HepG2 (cell line): Measurements from ENCODE around the gene ZNF804B. TPM values are rescaled to one million over a fixed set of nuclear protein-coding genes. Genes with fewer than 3 reads are reported as not detected.

Source experiments
- ATAC-seq: fragments of 200-7000 bp; cut with Tn5 transposase; 3 replicates; pipeline ENCODE4 v1.9.1; 2020; ENCODE audit warnings: mild to moderate bottlenecking, moderate library complexity
- BruUV-seq: library from RNA; stranded (reverse); fragments of 400-500 nt; replicated peaks from 2 replicates; lab custom pipeline; 2021; lab: Mats Ljungman, UMichigan
- CTCF ChIA-PET: fragments of 300-600 bp; formaldehyde crosslinking; extraction: SDS; loops from one replicate; lab custom pipeline; 2021; ENCODE audit warnings: low total read pairs, inconsistent platforms, low intra/inter-chr PET ratio; lab: Yijun Ruan, JAX
- POLR2A ChIA-PET: fragments of 350-600 bp; sonication (Branson Sonifier 250); formaldehyde crosslinking; loops from one replicate; lab custom pipeline; 2020; ENCODE audit warnings: antibody characterized with exemption, inconsistent platforms; lab: Yijun Ruan, JAX
- DNase-seq: peaks from one replicate; pipeline ENCODE4 v3.0.0-alpha.2; 2015; ENCODE audit warnings: low spot score
- FAIRE-seq: peaks from 3 replicates; lab custom pipeline; 2011; peaks lifted over from hg19 to GRCh38; lab: Jason Lieb, UNC
- H2AFZ ChIP-seq: one replicate; pipeline ENCODE4 v1.6.1; 2011; ENCODE audit warnings: low read length, inconsistent platforms
- H3K27ac ChIP-seq: fragments of 300-600 bp; 3 replicates; pipeline ENCODE4 v1.8.0; 2011; ENCODE audit warnings: mixed run types, mild to moderate bottlenecking, mixed read lengths, low read length, inconsistent platforms; ENCODE audit not compliant: insufficient read depth; ENCODE audit errors: extremely low read length
- H3K27me3 ChIP-seq, 2 experiments: fragments of 200-600 bp in 1 of 2; 2 replicates in 1 of 2; 3 replicates in 1 of 2; pipeline versions ENCODE4 v1.6.0 to v1.8.0; 2011; ENCODE audit warnings: low read length in 2 of 2, mild to moderate bottlenecking in 2 of 2, moderate library complexity in 2 of 2, inconsistent platforms in 1 of 2; ENCODE audit not compliant: insufficient read depth in 2 of 2, control insufficient read depth in 1 of 2
- H3K36me3 ChIP-seq, 2 experiments: fragments of 200-600 bp in 1 of 2; replicated peaks in 1 of 2; 2 replicates in 1 of 2; 3 replicates in 1 of 2; pipeline versions ENCODE4 v1.5.1 to v1.8.0; 2011; ENCODE audit warnings: low read length in 2 of 2, inconsistent platforms in 1 of 2; ENCODE audit not compliant: insufficient read depth in 2 of 2, control insufficient read depth in 1 of 2
- H3K4me1 ChIP-seq: 2 replicates; pipeline ENCODE4 v1.5.1; 2012; ENCODE audit warnings: low read length, inconsistent platforms; ENCODE audit not compliant: insufficient read depth
- H3K4me2 ChIP-seq: 2 replicates; pipeline ENCODE4 v1.6.0; 2011; ENCODE audit warnings: low read depth, low read length, inconsistent platforms
- H3K4me3 ChIP-seq, 3 experiments: fragments of 200-600 bp in 1 of 3; sonication (generic), shearing (Covaris generic) in 1 of 3; replicated peaks in 1 of 3; 2 replicates each; pipeline ENCODE4 v1.5.1; 2011 to 2016; ENCODE audit warnings: low read length in 3 of 3, inconsistent platforms in 2 of 3, low read depth in 2 of 3, mild to moderate bottlenecking in 2 of 3, control low read depth in 1 of 3, mixed read lengths in 1 of 3; ENCODE audit not compliant: insufficient read depth in 1 of 3
- H3K79me2 ChIP-seq: one replicate; pipeline ENCODE4 v1.6.1; 2011; ENCODE audit warnings: low read length, inconsistent platforms; ENCODE audit not compliant: insufficient read depth
- H3K9ac ChIP-seq: 2 replicates; pipeline ENCODE4 v1.6.0; 2011; ENCODE audit warnings: mild to moderate bottlenecking, low read depth, low read length, inconsistent platforms; ENCODE audit not compliant: insufficient read depth
- H3K9me3 ChIP-seq: 2 replicates; pipeline ENCODE4 v1.5.1; 2012; ENCODE audit warnings: mild to moderate bottlenecking, low read length
- H4K20me1 ChIP-seq: 2 replicates; pipeline ENCODE4 v1.6.0; 2011; ENCODE audit warnings: inconsistent platforms, mild to moderate bottlenecking, low read length, moderate library complexity; ENCODE audit not compliant: insufficient read depth
- CBFB ChIP-seq: sonication (generic); formaldehyde crosslinking; IDR thresholded peaks from 2 replicates; pipeline ENCODE4 v1.4.0; 2020; ENCODE audit warnings: missing genetic modification reagents
- IKZF4 ChIP-seq: sonication (generic); formaldehyde crosslinking; IDR thresholded peaks from 2 replicates; pipeline ENCODE4 v1.5.1; 2020; ENCODE audit warnings: borderline replicate concordance, mild to moderate bottlenecking, low read depth, missing genetic modification reagents; ENCODE audit errors: not compliant biosample characterization
- SRSF9 ChIP-seq: fragments of 200-400 bp; formaldehyde crosslinking; IDR thresholded peaks from 2 replicates; pipeline ENCODE4 v1.6.1; 2018; ENCODE audit warnings: borderline replicate concordance, mild to moderate bottlenecking, low read depth, low read length; ENCODE audit not compliant: insufficient read depth, poor library complexity, severe bottlenecking
- WGBS: methylation state at CpG from one replicate; pipeline ENCODE4 v1.1.6; 2017; ENCODE audit warnings: low lambda C conversion rate; 5-methylcytosine and 5-hydroxymethylcytosine counted together
- in situ Hi-C: cut with HindIII; loops from 2 replicates; pipeline ENCODE4 v1.10.0; 2017; ENCODE audit warnings: low pct_unique_long_range_greater_than_20kb; ENCODE audit not compliant: extremely low pct_ligation_motif_present
- intact Hi-C: fragments of 100-400 bp; cut with micrococcal nuclease; formaldehyde crosslinking; loops from one replicate; pipeline ENCODE4 v1.10.0; 2022; ENCODE audit not compliant: unreplicated experiment
- polyA plus RNA-seq, 8 experiments: library from polyadenylated mRNA; depleted of rRNA in 3 of 8; stranded (reverse) in 7 of 8; unstranded in 1 of 8; fragments of >200 nt; fragmentation: Illumina TruSeq in 4 of 8; extraction: Trizol in 4 of 8; gene quantifications; 2 replicates each; pipeline versions ENCODE4 v1.2.1 to v1.2.3, GENCODE V29; 2011 to 2016; ENCODE audit warnings: low read depth in 4 of 8, missing spikeins in 1 of 8, mixed read lengths in 1 of 8; ENCODE audit not compliant: insufficient read depth in 1 of 8
- total RNA-seq, 5 experiments: library from RNA; depleted of rRNA; stranded (reverse); fragments of >200 nt; fragmentation: Illumina TruSeq; extraction: Trizol; gene quantifications; 2 replicates each; pipeline ENCODE4 v1.2.3, GENCODE V29; 2016; ENCODE audit warnings: low read depth in 1 of 5
- TF ChIP-seq, protein P1 (sequence below): sonication (generic); formaldehyde crosslinking; IDR thresholded peaks from 2 replicates; pipeline ENCODE4 v1.4.0; 2020; ENCODE audit warnings: mild to moderate bottlenecking, missing genetic modification reagents
- TF ChIP-seq, protein P2 (sequence below): sonication (generic); formaldehyde crosslinking; IDR thresholded peaks from 2 replicates; pipeline ENCODE4 v1.5.1; 2020; ENCODE audit warnings: missing genetic modification reagents, mild to moderate bottlenecking, borderline replicate concordance

Gene ZNF804B
- total and polyA plus RNA-seq, 2 of the 13 experiments (the other 11 are each of a cell fraction or from before 2014, with no cell fraction given): not detected

DNA sequence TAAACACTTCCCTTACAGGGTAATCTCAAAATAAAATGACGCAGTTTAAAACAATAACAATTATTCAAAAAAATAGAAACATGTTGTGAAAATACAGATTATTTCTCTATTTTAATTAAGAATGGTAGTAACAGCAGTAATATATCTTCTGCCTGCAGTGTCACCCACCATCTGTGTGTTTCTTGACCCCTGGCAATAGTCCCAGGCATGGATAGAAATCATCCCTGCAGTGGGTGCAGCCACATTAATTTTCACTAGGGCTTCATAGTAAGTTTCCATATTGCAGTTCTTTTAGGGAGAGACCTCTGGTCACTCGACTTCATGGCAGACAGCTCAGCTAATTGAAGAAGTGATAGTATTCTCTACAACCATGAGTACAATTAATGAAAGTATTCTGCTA is 506.1 kb downstream of the ZNF804B start (continued):
- TF ChIP-seq, protein P1, sequence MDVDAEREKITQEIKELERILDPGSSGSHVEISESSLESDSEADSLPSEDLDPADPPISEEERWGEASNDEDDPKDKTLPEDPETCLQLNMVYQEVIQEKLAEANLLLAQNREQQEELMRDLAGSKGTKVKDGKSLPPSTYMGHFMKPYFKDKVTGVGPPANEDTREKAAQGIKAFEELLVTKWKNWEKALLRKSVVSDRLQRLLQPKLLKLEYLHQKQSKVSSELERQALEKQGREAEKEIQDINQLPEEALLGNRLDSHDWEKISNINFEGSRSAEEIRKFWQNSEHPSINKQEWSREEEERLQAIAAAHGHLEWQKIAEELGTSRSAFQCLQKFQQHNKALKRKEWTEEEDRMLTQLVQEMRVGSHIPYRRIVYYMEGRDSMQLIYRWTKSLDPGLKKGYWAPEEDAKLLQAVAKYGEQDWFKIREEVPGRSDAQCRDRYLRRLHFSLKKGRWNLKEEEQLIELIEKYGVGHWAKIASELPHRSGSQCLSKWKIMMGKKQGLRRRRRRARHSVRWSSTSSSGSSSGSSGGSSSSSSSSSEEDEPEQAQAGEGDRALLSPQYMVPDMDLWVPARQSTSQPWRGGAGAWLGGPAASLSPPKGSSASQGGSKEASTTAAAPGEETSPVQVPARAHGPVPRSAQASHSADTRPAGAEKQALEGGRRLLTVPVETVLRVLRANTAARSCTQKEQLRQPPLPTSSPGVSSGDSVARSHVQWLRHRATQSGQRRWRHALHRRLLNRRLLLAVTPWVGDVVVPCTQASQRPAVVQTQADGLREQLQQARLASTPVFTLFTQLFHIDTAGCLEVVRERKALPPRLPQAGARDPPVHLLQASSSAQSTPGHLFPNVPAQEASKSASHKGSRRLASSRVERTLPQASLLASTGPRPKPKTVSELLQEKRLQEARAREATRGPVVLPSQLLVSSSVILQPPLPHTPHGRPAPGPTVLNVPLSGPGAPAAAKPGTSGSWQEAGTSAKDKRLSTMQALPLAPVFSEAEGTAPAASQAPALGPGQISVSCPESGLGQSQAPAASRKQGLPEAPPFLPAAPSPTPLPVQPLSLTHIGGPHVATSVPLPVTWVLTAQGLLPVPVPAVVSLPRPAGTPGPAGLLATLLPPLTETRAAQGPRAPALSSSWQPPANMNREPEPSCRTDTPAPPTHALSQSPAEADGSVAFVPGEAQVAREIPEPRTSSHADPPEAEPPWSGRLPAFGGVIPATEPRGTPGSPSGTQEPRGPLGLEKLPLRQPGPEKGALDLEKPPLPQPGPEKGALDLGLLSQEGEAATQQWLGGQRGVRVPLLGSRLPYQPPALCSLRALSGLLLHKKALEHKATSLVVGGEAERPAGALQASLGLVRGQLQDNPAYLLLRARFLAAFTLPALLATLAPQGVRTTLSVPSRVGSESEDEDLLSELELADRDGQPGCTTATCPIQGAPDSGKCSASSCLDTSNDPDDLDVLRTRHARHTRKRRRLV (CRISPR knock-in tag): no peak

DNA sequence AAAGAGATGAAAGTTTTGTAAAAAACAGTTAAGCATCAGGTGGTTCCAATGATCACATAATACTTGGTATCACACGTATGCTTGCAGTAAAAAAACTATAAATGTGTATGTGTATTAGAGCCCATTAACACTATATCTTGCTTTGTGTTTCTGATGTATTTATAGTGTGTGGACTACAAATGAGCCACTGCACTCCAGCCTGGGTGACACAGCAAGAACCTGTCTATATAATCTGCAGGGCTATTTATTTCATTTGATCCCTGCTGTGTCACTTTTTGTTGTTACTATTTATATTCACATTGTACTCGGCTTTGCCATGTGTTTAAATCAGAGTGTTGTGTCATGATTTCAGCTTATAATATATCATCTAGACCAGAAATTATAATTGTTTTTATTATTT is 523.8 kb downstream of the ZNF804B start:
- in situ Hi-C loops: no loop called here
- 3% methylated on average over 2 of the region's 2 CpGs for WGBS
- Histone ChIP-seq H3K36me3 (no peaks in the 10 kb centered on the region), H3K79me2 (no peaks in the 10 kb centered on the region), H4K20me1 (no peaks in the 10 kb centered on the region), H3K9ac (no peak overlapping the region), H3K4me1 (no peaks in the 10 kb centered on the region), H3K4me2 (no peak overlapping the region), H2AFZ (no peak overlapping the region), H3K4me3 (no peak overlapping the region), H3K27me3 (no peaks in the 10 kb centered on the region), H3K27ac (no peak overlapping the region), H3K9me3 (peaks cover 6% of the 10 kb centered on the region; the same call in 1 of the 2 replicates)
- no TSS peak for BruUV-seq
- FAIRE-seq (no peak), DNase-seq (no peak), ATAC-seq (no peak)
- TF ChIP-seq SRSF9 (no peak), IKZF4 (CRISPR knock-in tag) (no peak), CBFB (CRISPR knock-in tag) (no peak)
- TF ChIP-seq, protein P2, sequence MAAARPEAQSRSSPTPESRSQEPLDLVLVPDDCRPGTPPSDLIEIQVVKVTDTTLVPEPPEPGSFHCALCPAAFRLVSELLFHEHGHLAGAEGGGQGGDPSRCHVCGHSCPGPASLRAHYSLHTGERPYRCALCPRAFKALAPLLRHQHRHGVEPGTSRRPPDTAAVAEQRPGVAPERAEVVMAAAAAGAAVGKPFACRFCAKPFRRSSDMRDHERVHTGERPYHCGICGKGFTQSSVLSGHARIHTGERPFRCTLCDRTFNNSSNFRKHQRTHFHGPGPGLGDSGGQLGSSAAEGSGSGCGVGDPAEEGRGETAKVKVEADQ (CRISPR knock-in tag): no peak
- POLR2A ChIA-PET: no interaction called here
- CTCF ChIA-PET: no interaction called here
- intact Hi-C loops: no loop called here
